ENCODE data around the gene CCDC12.

DNA sequence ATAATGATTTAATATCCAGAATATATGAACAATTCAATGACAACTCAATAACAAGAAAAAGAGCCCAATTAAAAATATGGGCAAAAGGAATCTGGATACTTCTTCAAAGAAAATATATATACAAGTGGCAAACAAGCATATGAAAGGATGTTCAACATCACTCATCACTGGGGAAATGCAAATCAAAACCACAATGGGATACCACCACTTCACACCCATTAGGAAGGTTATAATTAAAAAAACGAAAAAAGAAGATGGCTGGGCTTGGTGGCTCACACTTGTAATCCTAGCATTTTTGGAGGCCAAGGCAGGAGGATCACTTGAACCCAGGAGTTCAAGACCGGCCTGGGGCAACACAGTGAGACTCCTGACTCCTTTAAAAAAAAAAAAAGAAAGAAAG, 4.1 kb downstream of the CCDC12 start:
- TF ChIP-seq CTCF (IDR thresholded peaks at IDR 0.05) (no peak), POLR2A (IDR thresholded peaks at IDR 0.05) (no peak)
